ENCODE data around the gene DOCK11. TPM values are rescaled to one million over a fixed set of nuclear protein-coding genes. Genes with fewer than 3 reads are reported as not detected.

The DOCK11 gene
- total RNA-seq, 1 experiment from 2014 or later = 3.0 TPM

DNA sequence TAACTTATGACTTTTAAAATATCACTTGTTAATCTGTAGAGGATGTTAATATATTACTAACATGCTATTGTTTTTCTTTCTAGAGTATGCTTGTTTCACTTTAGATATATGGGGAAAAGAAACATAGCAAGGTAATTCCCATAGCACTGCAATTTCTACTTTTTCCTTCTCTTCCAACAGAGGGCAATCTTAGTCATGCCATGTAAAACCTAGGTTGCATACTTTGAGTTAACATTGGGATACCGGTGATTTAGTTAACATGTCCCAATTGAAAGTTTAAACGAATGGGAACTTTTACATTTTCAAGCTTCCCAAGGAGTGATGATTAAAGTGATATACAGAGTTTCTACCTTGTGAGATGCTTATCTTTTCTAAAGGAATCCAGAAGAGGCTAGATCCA, 142.4 kb downstream of the DOCK11 start:
- H3K9ac ChIP-seq (ENCODE audit: low read length) = no peak overlapping the region
- POLR2A ChIA-PET (ENCODE audit: unreplicated experiment) = no interaction called here
- no peaks in the 10 kb centered on the region for H3K36me3 ChIP-seq (ENCODE audit: low read depth, low read length)
- H3K4me2 ChIP-seq (ENCODE audit: low read length) = no peak overlapping the region
- no peaks in the 10 kb centered on the region for H3K79me2 ChIP-seq (ENCODE audit: low read length)
- H3K4me3 ChIP-seq (ENCODE audit: low read length) = no peak overlapping the region
- H3K27ac ChIP-seq (ENCODE audit: low read length) = no peak overlapping the region
- intact Hi-C loops (cut with micrococcal nuclease) = loop anchor here (1.0 kb wide), 1 partner anchor 169 kb away; no protein-coding TSS in a partner anchor
- peak; percentile 64 for ATAC-seq
- no peaks in the 10 kb centered on the region for H3K27me3 ChIP-seq (ENCODE audit: low read length)
- H3K4me1 ChIP-seq (ENCODE audit: insufficient read depth, low read length) = no peaks in the 10 kb centered on the region
- H4K20me1 ChIP-seq (ENCODE audit: low read length) = no peaks in the 10 kb centered on the region
- CTCF ChIA-PET = no interaction called here
- H3F3A ChIP-seq (ENCODE audit: low read length, unreplicated experiment) = no peaks in the 10 kb centered on the region
- TF ChIP-seq EZH2 (IDR thresholded peaks at IDR 0.05; ENCODE audit: low read length, unreplicated experiment) (no peak), CTCF (conservative IDR thresholded peaks at IDR 0.05; ENCODE audit: low read depth, low read length) (peak; percentile 66)
- no peaks in the 10 kb centered on the region for H3K9me2 ChIP-seq (replicated peaks; ENCODE audit: low read length)
- BruUV-seq (replicated peaks) = no TSS peak
- peak; percentile 44 for DNase-seq
- H2AFZ ChIP-seq (ENCODE audit: low read length) = no peak overlapping the region
- H3K9me3 ChIP-seq (ENCODE audit: low read length) = no peaks in the 10 kb centered on the region

DNA sequence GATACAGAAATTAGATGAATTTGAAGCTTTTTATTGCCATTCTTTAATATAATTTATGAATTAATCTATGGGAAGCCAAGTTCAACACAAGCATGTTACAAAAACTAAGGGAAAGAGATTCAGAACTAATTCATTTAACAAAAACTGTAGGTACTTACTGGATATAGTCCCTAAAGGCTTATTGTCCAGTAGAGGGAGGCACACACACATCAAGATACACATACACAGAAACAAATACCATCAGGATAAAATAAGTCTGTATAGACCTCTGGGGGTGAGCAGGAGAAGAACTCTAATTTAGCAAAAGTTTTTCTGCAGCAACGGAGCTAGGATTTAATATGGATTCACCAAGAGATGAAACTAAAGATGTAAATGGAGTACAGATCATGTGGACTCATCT, 148.8 kb downstream of the DOCK11 start:
- Histone ChIP-seq H3K4me3 (ENCODE audit: low read length) (no peak overlapping the region), H3K4me2 (ENCODE audit: low read length) (no peak overlapping the region), H3K79me2 (ENCODE audit: low read length) (no peaks in the 10 kb centered on the region), H4K20me1 (ENCODE audit: low read length) (no peaks in the 10 kb centered on the region), H3K9ac (ENCODE audit: low read length) (no peak overlapping the region), H3K27me3 (ENCODE audit: low read length) (no peaks in the 10 kb centered on the region), H3K9me2 (replicated peaks; ENCODE audit: low read length) (no peaks in the 10 kb centered on the region), H3K4me1 (ENCODE audit: insufficient read depth, low read length) (no peaks in the 10 kb centered on the region), H3F3A (ENCODE audit: low read length, unreplicated experiment) (no peaks in the 10 kb centered on the region), H2AFZ (ENCODE audit: low read length) (no peak overlapping the region), H3K27ac (ENCODE audit: low read length) (no peak overlapping the region), H3K36me3 (ENCODE audit: low read depth, low read length) (no peaks in the 10 kb centered on the region), H3K9me3 (ENCODE audit: low read length) (no peaks in the 10 kb centered on the region)
- BruUV-seq (replicated peaks) = no TSS peak
- intact Hi-C loops (cut with micrococcal nuclease) = loop anchor here (1.0 kb wide), 2 partner anchors 83 to 163 kb away; partner anchors contain the start of gene IL13RA1
- ATAC-seq (peak; percentile 97), DNase-seq (peak; percentile 60)
- ChIA-PET POLR2A (ENCODE audit: unreplicated experiment) (no interaction called here), CTCF (interaction anchor here (0.8 to 1.4 kb wide), 2 partner anchors 82 to 163 kb away, joined by 4 to 5 read pairs; no protein-coding TSS in a partner anchor)
- TF ChIP-seq CTCF (conservative IDR thresholded peaks at IDR 0.05; ENCODE audit: low read depth, low read length) (peak; percentile 78), EZH2 (IDR thresholded peaks at IDR 0.05; ENCODE audit: low read length, unreplicated experiment) (no peak), EZH2phosphoT487 (IDR thresholded peaks at IDR 0.05; ENCODE audit: borderline replicate concordance, low read length) (no peak)

- DNase-seq (peak; percentile 74), ATAC-seq (peak; percentile 48)
- no peak for TF ChIP-seq EZH2phosphoT487 (IDR thresholded peaks at IDR 0.05; ENCODE audit: borderline replicate concordance, low read length)
- no peak for TF ChIP-seq CTCF (conservative IDR thresholded peaks at IDR 0.05; ENCODE audit: low read depth, low read length)
- TF ChIP-seq EZH2 (IDR thresholded peaks at IDR 0.05; ENCODE audit: low read length, unreplicated experiment) = no peak
- no peaks in the 10 kb centered on the region for H4K20me1 ChIP-seq (ENCODE audit: low read length)
- no peaks in the 10 kb centered on the region for H3K79me2 ChIP-seq (ENCODE audit: low read length)
- H2AFZ ChIP-seq (ENCODE audit: low read length) = no peak overlapping the region
- POLR2A ChIA-PET (ENCODE audit: unreplicated experiment) = no interaction called here
- no peaks in the 10 kb centered on the region for H3K27me3 ChIP-seq (ENCODE audit: low read length)
- BruUV-seq (replicated peaks) = no TSS peak
- H3K27ac ChIP-seq (ENCODE audit: low read length) = peak overlapping the region; percentile 21; the same call in 1 of the 2 replicates
- H3F3A ChIP-seq (ENCODE audit: low read length, unreplicated experiment) = no peaks in the 10 kb centered on the region
- no peaks in the 10 kb centered on the region for H3K36me3 ChIP-seq (ENCODE audit: low read depth, low read length)
- no peaks in the 10 kb centered on the region for H3K9me3 ChIP-seq (ENCODE audit: low read length)
- H3K4me3 ChIP-seq (ENCODE audit: low read length) = no peak overlapping the region
- no peak overlapping the region for H3K9ac ChIP-seq (ENCODE audit: low read length)
- H3K4me1 ChIP-seq (ENCODE audit: insufficient read depth, low read length) = peaks cover 34% of the 10 kb centered on the region
- intact Hi-C loops (cut with micrococcal nuclease) = no loop called here
- no peaks in the 10 kb centered on the region for H3K9me2 ChIP-seq (replicated peaks; ENCODE audit: low read length)
- CTCF ChIA-PET = no interaction called here
- peak overlapping the region; percentile 56 for H3K4me2 ChIP-seq (ENCODE audit: low read length)
Measured at GRCh38 chrX:118652717-118653116, 157.1 kb downstream of the DOCK11 start.
